ENCODE measurements around the gene RBM27.

GRCh38 chr5:146229222-146229621 is 25.8 kb downstream of the RBM27 start:
- TF ChIP-seq, protein P1, sequence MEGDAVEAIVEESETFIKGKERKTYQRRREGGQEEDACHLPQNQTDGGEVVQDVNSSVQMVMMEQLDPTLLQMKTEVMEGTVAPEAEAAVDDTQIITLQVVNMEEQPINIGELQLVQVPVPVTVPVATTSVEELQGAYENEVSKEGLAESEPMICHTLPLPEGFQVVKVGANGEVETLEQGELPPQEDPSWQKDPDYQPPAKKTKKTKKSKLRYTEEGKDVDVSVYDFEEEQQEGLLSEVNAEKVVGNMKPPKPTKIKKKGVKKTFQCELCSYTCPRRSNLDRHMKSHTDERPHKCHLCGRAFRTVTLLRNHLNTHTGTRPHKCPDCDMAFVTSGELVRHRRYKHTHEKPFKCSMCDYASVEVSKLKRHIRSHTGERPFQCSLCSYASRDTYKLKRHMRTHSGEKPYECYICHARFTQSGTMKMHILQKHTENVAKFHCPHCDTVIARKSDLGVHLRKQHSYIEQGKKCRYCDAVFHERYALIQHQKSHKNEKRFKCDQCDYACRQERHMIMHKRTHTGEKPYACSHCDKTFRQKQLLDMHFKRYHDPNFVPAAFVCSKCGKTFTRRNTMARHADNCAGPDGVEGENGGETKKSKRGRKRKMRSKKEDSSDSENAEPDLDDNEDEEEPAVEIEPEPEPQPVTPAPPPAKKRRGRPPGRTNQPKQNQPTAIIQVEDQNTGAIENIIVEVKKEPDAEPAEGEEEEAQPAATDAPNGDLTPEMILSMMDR (optimal IDR thresholded peaks at IDR 0.05 in 1 of 3, IDR thresholded peaks at IDR 0.05 in 1 of 3, conservative IDR thresholded peaks at IDR 0.05 in 1 of 3; ENCODE audit: extremely low read depth in 1 of 3, insufficient read depth in 2 of 3, low read length in 3 of 3) = no peak
- no peak for TF ChIP-seq EZH2 (IDR thresholded peaks at IDR 0.05; ENCODE audit: low read length)
